Lower leg skin (tissue), 3 donors: Measurements from ENCODE around the gene TNN.

Source experiments
- CTCF ChIP-seq, 3 donors: fragments of 450-650 bp; IDR thresholded peaks; one replicate each; pipeline ENCODE4 v1.5.1; 2016; ENCODE audit warnings: antibody characterized with exemption in 3 of 3, mild to moderate bottlenecking in 3 of 3, moderate library complexity in 2 of 3
- POLR2A ChIP-seq, 2 donors: fragments of 450-650 bp; IDR thresholded peaks; one replicate each; pipeline ENCODE4 v1.6.1; 2016 to 2017; ENCODE audit warnings: antibody characterized with exemption in 2 of 2, mild to moderate bottlenecking in 1 of 2, moderate library complexity in 1 of 2

- TF ChIP-seq POLR2A (IDR thresholded peaks at IDR 0.05) = no peak
- no peak for TF ChIP-seq CTCF (IDR thresholded peaks at IDR 0.05)
Measured at GRCh38 chr1:175131095-175131494, 63.5 kb downstream of the TNN start.
